CD14-positive monocyte (primary cell): ENCODE results near the gene HOXA2. TPM values are rescaled to one million over a fixed set of nuclear protein-coding genes. Genes with fewer than 3 reads are reported as not detected.
A peak's percentile ranks its signal among the peaks of the same experiment; 100 is the strongest.

Source experiments
- DNase-seq, 3 donors: peaks; one replicate each; pipeline ENCODE4 v3.0.0-alpha.2; 2011 to 2022
- H2AFZ ChIP-seq: 2 replicates; pipeline ENCODE4 v1.6.0; 2012; ENCODE audit warnings: mild to moderate bottlenecking, low read depth, low read length, inconsistent platforms; ENCODE audit not compliant: insufficient read depth, poor library complexity, severe bottlenecking
- H3K27ac ChIP-seq, 2 donors: 1 replicate in 1 of 2; 2 replicates in 1 of 2; pipeline ENCODE4 v1.5.1; 2012 to 2013; ENCODE audit warnings: low read length in 2 of 2, control low read depth in 1 of 2, inconsistent platforms in 1 of 2, low read depth in 1 of 2, mild to moderate bottlenecking in 1 of 2
- H3K27me3 ChIP-seq, 2 donors: one replicate each; pipeline versions ENCODE4 v1.6.0 to v1.6.1; 2011 to 2013; ENCODE audit warnings: low read length in 2 of 2; ENCODE audit not compliant: control insufficient read depth in 2 of 2, insufficient read depth in 2 of 2
- H3K36me3 ChIP-seq, 2 donors: replicated peaks in 1 of 2; 1 replicate in 1 of 2; 2 replicates in 1 of 2; pipeline versions ENCODE4 v1.5.1 to v1.6.1; 2012 to 2013; ENCODE audit warnings: low read length in 2 of 2, control low read depth in 1 of 2, inconsistent platforms in 1 of 2, mild to moderate bottlenecking in 1 of 2; ENCODE audit not compliant: insufficient read depth in 2 of 2, control insufficient read depth in 1 of 2
- H3K4me1 ChIP-seq, 2 donors: 1 replicate in 1 of 2; 2 replicates in 1 of 2; pipeline versions ENCODE4 v1.5.1 to v1.6.1; 2012 to 2013; ENCODE audit warnings: low read length in 2 of 2, control low read depth in 1 of 2, inconsistent platforms in 1 of 2, mild to moderate bottlenecking in 1 of 2, moderate library complexity in 1 of 2; ENCODE audit not compliant: insufficient read depth in 2 of 2, control insufficient read depth in 1 of 2
- H3K4me2 ChIP-seq: replicated peaks from 2 replicates; pipeline ENCODE3; 2012; ENCODE audit warnings: low read length, moderate library complexity, mild to moderate bottlenecking; ENCODE audit not compliant: poor library complexity, severe bottlenecking; ENCODE audit errors: extremely low read depth
- H3K4me3 ChIP-seq, 3 experiments: fragments of 200-600 bp in 1 of 3; sonication (generic) in 1 of 3; replicated peaks in 1 of 3; 1 replicate in 2 of 3; 2 replicates in 1 of 3; pipeline ENCODE4 v1.5.1; 2011 to 2013; ENCODE audit warnings: low read length in 3 of 3, mild to moderate bottlenecking in 3 of 3, control low read depth in 2 of 3, low read depth in 2 of 3, inconsistent platforms in 1 of 3, moderate library complexity in 1 of 3
- H3K79me2 ChIP-seq: 2 replicates; pipeline ENCODE4 v1.6.0; 2012; ENCODE audit warnings: mild to moderate bottlenecking, control low read depth, inconsistent platforms, low read length, moderate library complexity; ENCODE audit not compliant: insufficient read depth
- H3K9ac ChIP-seq: 2 replicates; pipeline ENCODE4 v1.6.0; 2017; ENCODE audit warnings: low read length, mild to moderate bottlenecking; ENCODE audit not compliant: insufficient read depth, poor library complexity, severe bottlenecking
- H3K9me3 ChIP-seq, 2 donors: replicated peaks in 1 of 2; 1 replicate in 1 of 2; 2 replicates in 1 of 2; pipeline versions ENCODE4 v1.5.1 to v1.6.1; 2012 to 2013; ENCODE audit warnings: low read length in 2 of 2, control low read depth in 1 of 2; ENCODE audit not compliant: control insufficient read depth in 1 of 2, insufficient read depth in 1 of 2
- H4K20me1 ChIP-seq: 2 replicates; pipeline ENCODE4 v1.6.0; 2012; ENCODE audit warnings: mild to moderate bottlenecking, low read length, control low read depth, moderate library complexity; ENCODE audit not compliant: insufficient read depth
- H3K27ac Mint-ChIP-seq, 7 donors: one replicate each; pipeline ENCODE4 v1.8.0; 2020; ENCODE audit warnings: mild to moderate bottlenecking in 7 of 7, mixed read lengths in 7 of 7, moderate library complexity in 6 of 7, inconsistent platforms in 2 of 7
- H3K27me3 Mint-ChIP-seq, 3 donors: one replicate each; pipeline ENCODE4 v1.8.0; 2021 to 2022; ENCODE audit warnings: low read depth in 3 of 3, mild to moderate bottlenecking in 3 of 3, mixed read lengths in 3 of 3, moderate library complexity in 3 of 3, inconsistent platforms in 1 of 3
- H3K36me3 Mint-ChIP-seq, 2 donors: one replicate each; pipeline ENCODE4 v1.8.0; 2020; ENCODE audit warnings: mixed read lengths in 2 of 2, inconsistent platforms in 1 of 2, mild to moderate bottlenecking in 1 of 2
- H3K4me1 Mint-ChIP-seq: one replicate; pipeline ENCODE4 v1.8.0; 2020; ENCODE audit warnings: mild to moderate bottlenecking, mixed read lengths
- H3K4me3 Mint-ChIP-seq, 2 donors: one replicate each; pipeline ENCODE4 v1.8.0; 2020; ENCODE audit warnings: mild to moderate bottlenecking in 2 of 2, mixed read lengths in 2 of 2, moderate library complexity in 1 of 2
- H3K9me3 Mint-ChIP-seq, 7 donors: one replicate each; pipeline ENCODE4 v1.8.0; 2020 to 2022; ENCODE audit warnings: mixed read lengths in 7 of 7, mild to moderate bottlenecking in 6 of 7, moderate library complexity in 6 of 7, inconsistent platforms in 2 of 7
- WGBS: methylation state at CpG from one replicate; pipeline ENCODE4 v1.1.5; 2013; ENCODE audit warnings: missing lambda C conversion rate; ENCODE audit not compliant: insufficient coverage; 5-methylcytosine and 5-hydroxymethylcytosine counted together
- intact Hi-C, 2 donors: fragments of 100-400 bp; cut with micrococcal nuclease; formaldehyde crosslinking; loops; one replicate each; pipeline versions ENCODE4 v1.15.0 to v1.15.1; 2023
- polyA plus RNA-seq, 3 donors: library from polyadenylated mRNA; depleted of rRNA in 1 of 3; unstranded in 2 of 3; stranded (reverse) in 1 of 3; fragments of 300-500 nt in 2 of 3; fragments of >200 nt in 1 of 3; fragmentation: Illumina TruSeq in 2 of 3; gene quantifications; 1 replicate in 2 of 3; 2 replicates in 1 of 3; pipeline ENCODE4 v1.2.3, GENCODE V29; 2012 to 2021
- TF ChIP-seq, protein P1 (sequence below): fragments of 200-600 bp; IDR thresholded peaks from one replicate; pipeline ENCODE4 v1.8.0; 2022; ENCODE audit warnings: antibody characterized with exemption, mild to moderate bottlenecking

Gene HOXA2
- polyA plus RNA-seq, 3 donors, result not detected

DNA sequence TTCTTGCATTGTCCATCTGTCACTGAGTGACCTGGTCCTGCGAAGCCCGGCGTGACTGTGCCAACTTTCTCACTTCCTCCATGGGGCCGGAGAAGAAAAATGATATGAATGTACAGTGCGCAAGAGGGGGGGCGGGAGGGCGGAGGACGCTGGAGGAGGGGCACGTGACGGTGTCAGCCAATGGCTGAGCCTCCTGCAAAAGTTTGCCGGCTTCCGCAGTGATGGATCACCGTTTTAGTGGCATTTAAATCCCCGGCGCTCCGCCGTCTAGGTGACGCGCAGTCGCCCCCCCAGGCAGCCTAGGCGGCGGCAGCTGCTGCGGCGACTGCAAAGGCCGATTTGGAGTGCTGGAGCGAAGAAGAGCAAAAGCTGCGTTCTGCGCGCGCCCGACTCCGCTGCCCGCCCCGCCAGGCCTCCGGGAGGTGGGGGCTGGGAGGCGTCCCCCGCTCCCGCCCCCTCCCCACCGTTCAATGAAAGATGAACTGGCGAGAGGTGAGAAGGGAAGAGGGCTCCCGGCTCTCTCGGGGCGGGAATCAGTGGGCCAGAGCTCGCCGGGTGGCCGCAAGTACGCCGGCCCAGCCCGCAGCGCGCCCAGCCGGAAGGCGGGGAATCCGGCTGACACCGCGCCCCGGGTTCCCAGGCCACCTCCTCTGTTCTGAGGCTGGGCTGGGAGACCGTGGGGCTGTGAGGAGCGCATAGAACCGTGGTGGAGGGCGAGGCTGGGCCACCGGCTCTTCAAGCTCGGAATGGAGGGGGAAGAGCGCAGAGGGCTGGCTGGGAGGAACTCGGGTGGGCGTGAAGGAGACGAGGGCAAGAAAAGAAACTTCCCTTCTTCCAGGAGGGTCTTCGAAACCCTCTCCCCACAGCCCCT is 6.4 kb downstream of the HOXA2 start, which contains the start of gene HOXA1:
Gene HOXA1 (minus strand): TSS at position 104 of the 871 bp plus-strand sequence. CDS start 88 bp downstream, at position 16.
- peak; percentile 92 to 96 (median 94) for DNase-seq
- H3K36me3 Mint-ChIP-seq, result peaks cover 44 to 56% of the 10 kb centered on the region in 2 donors
- H3K4me3 Mint-ChIP-seq, result peak within 1 kb of the TSS; percentile 89 to 95
- WGBS, result under 1% methylated on average over 52 of the region's 68 CpGs
- peaks cover 0 to 41% (median 14%) of the 10 kb centered on the region in 7 donors for H3K9me3 Mint-ChIP-seq
- H3K4me1 Mint-ChIP-seq, result peaks cover 51% of the 10 kb centered on the region
- H3K9ac ChIP-seq, result peak within 1 kb of the TSS; percentile 93
- peaks cover 9 to 27% of the 10 kb centered on the region in 2 donors for H3K36me3 ChIP-seq
- H3K27me3 Mint-ChIP-seq, result peaks cover 74 to 88% (median 77%) of the 10 kb centered on the region in 3 donors
- peak within 1 kb of the TSS; percentile 82 to 92 for H3K27ac ChIP-seq
- peaks cover 31% of the 10 kb centered on the region for H3K79me2 ChIP-seq
- intact Hi-C loops, result loop anchor here (2.0 to 10.0 kb wide), 5 partner anchors 39 to 235 kb away; partner anchors contain the start of genes HOXA7 (in 1 of the 2) and SKAP2 (in 1 of the 2)
- TF ChIP-seq, protein P1, sequence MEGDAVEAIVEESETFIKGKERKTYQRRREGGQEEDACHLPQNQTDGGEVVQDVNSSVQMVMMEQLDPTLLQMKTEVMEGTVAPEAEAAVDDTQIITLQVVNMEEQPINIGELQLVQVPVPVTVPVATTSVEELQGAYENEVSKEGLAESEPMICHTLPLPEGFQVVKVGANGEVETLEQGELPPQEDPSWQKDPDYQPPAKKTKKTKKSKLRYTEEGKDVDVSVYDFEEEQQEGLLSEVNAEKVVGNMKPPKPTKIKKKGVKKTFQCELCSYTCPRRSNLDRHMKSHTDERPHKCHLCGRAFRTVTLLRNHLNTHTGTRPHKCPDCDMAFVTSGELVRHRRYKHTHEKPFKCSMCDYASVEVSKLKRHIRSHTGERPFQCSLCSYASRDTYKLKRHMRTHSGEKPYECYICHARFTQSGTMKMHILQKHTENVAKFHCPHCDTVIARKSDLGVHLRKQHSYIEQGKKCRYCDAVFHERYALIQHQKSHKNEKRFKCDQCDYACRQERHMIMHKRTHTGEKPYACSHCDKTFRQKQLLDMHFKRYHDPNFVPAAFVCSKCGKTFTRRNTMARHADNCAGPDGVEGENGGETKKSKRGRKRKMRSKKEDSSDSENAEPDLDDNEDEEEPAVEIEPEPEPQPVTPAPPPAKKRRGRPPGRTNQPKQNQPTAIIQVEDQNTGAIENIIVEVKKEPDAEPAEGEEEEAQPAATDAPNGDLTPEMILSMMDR, result no peak
- peaks cover 56 to 83% of the 10 kb centered on the region in 2 donors for H3K27me3 ChIP-seq
- H3K4me3 ChIP-seq, result peak within 1 kb of the TSS; percentile 79 to 90 (median 88)
- peaks cover 39 to 42% of the 10 kb centered on the region in 2 donors for H3K4me1 ChIP-seq
- H3K27ac Mint-ChIP-seq, result peak within 1 kb of the TSS; percentile 82 to 95 (median 93)
- H3K4me2 ChIP-seq, result peak within 1 kb of the TSS; percentile 92
- peaks cover 0 to 6% of the 10 kb centered on the region in 2 donors for H3K9me3 ChIP-seq
- peak within 1 kb of the TSS; percentile 92 for H2AFZ ChIP-seq
- H4K20me1 ChIP-seq, result peaks cover 42% of the 10 kb centered on the region
